Heart left ventricle (tissue), 13 donors: ENCODE data around the gene SDC4.

Source experiments
- CTCF ChIP-seq, 12 donors: fragments of 200-600 bp; sonication (generic) in 4 of 12; IDR thresholded peaks; one replicate each; pipeline versions ENCODE4 v1.5.0 to v1.8.0; 2018 to 2022; ENCODE audit warnings: antibody characterized with exemption in 12 of 12, mild to moderate bottlenecking in 5 of 12
- POLR2A ChIP-seq, 2 donors: fragments of 450-650 bp; IDR thresholded peaks; one replicate each; pipeline ENCODE4 v1.6.1; 2017; ENCODE audit warnings: antibody characterized with exemption in 2 of 2, mild to moderate bottlenecking in 2 of 2, moderate library complexity in 2 of 2
- donor health status: ischemic (EF 13 %, LVEDD 7.1; RV severe dilation, severe dysfunction).
- donor health status: DM: no; HTN: yes; CAD: no.
- donor health status: DM: no; HTN: no; CAD: no.
- donor health status: ischemic (EF 25% LVEDD 6.9; RV normal size, moderate dysfunction).
- donor health status: ischemic (EF 25% LVEDD 5.7; RV mildly dilated, moderate dysfunction).
- donor health status: ischemic (EF 35%, LVEDD 5.7; RV mildly dilated, moderate dysfunction).
- donor health status: nonischemic (EF 11% LVEDD 7.7; RV severe dilation, severe dysfunction).
- donor health status: DM: yes; HTN: yes; CAD: no.
- donor health status: PGD.
- donor health status: ischemic (EF 29% LVEDD 5.4; RV normal size, mild dysfunction).
- donor health status: nonischemic (EF 23%, LVEDD 6.1; RV moderate dilation, normal function).

DNA sequence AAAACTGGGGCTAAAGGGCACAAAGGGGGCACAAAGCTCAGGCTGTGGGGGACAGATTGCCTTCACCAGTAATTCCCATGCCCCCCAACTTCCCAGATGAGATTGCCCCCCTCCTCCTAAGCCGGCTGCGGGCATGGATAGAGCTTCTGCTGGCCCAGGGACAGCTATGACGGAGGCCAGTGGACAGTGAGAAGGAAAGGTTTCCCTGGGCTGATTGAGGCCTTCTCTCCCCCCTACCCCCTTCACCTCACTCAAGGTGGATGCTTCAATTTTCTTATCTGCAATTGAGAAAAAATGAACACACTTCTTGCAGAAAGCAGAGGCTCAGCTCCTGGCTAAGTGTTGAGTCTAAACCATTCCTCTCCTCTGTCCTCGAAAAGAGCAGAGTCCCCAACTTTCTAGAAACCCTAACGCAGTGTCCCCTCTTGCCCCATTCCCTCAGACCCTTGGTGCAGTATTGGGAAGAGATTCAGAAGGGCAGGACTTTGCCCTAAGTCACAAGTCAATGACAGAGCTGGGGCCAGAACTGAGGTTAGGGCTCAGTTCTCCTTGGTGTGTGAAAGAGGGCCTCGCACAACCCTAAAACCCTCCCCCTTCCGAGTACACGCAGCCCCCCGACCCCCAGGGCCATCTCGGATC lies 808 bp downstream of the SDC4 start:
- TF ChIP-seq POLR2A (IDR thresholded peaks at IDR 0.05) (no peak), CTCF (IDR thresholded peaks at IDR 0.05) (no peak)
